HG03095 (cell line): ENCODE data around the gene KIAA0825.

Experiments
- ATAC-seq: cut with Tn5 transposase; IDR thresholded peaks from one replicate; pipeline ENCODE4 v1.9.1; 2021; ENCODE audit warnings: moderate library complexity; ENCODE audit not compliant: unreplicated experiment

The KIAA0825 gene

GRCh38 chr5:94442076-94442475 lies 176.3 kb downstream of the KIAA0825 start:
- no peak for ATAC-seq

- no peak for ATAC-seq
These were observed 178.4 kb downstream of the KIAA0825 start for GRCh38 chr5:94440015-94440414.

GRCh38 chr5:94433397-94434163 lies 184.8 kb downstream of the KIAA0825 start:
- no peak for ATAC-seq

- ATAC-seq: no peak
These were observed 185.9 kb downstream of the KIAA0825 start for GRCh38 chr5:94432499-94432898.

- ATAC-seq: no peak
These were observed 186.7 kb downstream of the KIAA0825 start for GRCh38 chr5:94431696-94432095.

- no peak for ATAC-seq
These were observed 188.8 kb downstream of the KIAA0825 start for GRCh38 chr5:94429566-94429965.

- no peak for ATAC-seq
These were observed 193.0 kb downstream of the KIAA0825 start for GRCh38 chr5:94425396-94425795.

GRCh38 chr5:94423411-94423810 lies 195.0 kb downstream of the KIAA0825 start:
- ATAC-seq: no peak

GRCh38 chr5:94422812-94423211 lies 195.6 kb downstream of the KIAA0825 start:
- ATAC-seq: no peak

- no peak for ATAC-seq
These were observed 197.5 kb downstream of the KIAA0825 start for GRCh38 chr5:94420885-94421284.

- no peak for ATAC-seq
These were observed 202.6 kb downstream of the KIAA0825 start for GRCh38 chr5:94415798-94416197.

- ATAC-seq: no peak
These were observed 209.0 kb downstream of the KIAA0825 start for GRCh38 chr5:94409440-94409839.

GRCh38 chr5:94407023-94407422 lies 211.4 kb downstream of the KIAA0825 start:
- no peak for ATAC-seq

- ATAC-seq: no peak
These were observed 214.9 kb downstream of the KIAA0825 start for GRCh38 chr5:94403483-94403882.

GRCh38 chr5:94402096-94402495 lies 216.3 kb downstream of the KIAA0825 start:
- ATAC-seq: no peak

GRCh38 chr5:94397508-94397907 lies 220.9 kb downstream of the KIAA0825 start:
- ATAC-seq: no peak

- no peak for ATAC-seq
These were observed 221.7 kb downstream of the KIAA0825 start for GRCh38 chr5:94396687-94397086.

- no peak for ATAC-seq
These were observed 222.9 kb downstream of the KIAA0825 start for GRCh38 chr5:94395468-94395867.

- no peak for ATAC-seq
These were observed 226.4 kb downstream of the KIAA0825 start for GRCh38 chr5:94391996-94392395.

- peak; percentile 68 for ATAC-seq
These were observed 228.9 kb downstream of the KIAA0825 start for GRCh38 chr5:94389515-94389899.

GRCh38 chr5:94388773-94389514 lies 229.5 kb downstream of the KIAA0825 start:
- ATAC-seq: no peak

GRCh38 chr5:94385767-94386166 lies 232.6 kb downstream of the KIAA0825 start:
- no peak for ATAC-seq
